Measurements from ENCODE around the gene PKMYT1.

DNA sequence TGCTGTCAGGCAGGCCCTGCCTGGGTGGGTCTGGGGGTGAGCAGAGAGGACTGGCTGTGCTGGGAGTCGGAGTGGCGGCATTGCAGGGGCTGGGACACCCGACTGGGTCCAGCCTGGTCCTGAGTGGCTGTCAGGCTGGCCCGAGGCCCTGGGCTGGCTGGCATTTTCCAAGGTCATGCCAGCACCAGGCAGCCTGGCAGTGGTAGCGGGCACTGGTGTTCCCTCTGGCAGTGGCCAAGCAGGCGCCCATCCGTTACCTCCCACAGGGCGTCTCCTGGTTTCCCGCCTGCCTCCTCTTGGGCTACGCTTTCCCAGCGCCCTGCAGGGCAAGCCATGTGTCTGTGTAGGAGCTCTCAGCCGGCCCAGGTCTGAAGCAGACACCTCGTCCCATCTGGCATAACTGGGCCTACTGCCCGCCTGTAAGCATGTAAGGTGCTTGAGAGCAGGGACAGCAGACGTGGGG, 5.7 kb upstream of the PKMYT1 start:
- TF ChIP-seq, protein P1, sequence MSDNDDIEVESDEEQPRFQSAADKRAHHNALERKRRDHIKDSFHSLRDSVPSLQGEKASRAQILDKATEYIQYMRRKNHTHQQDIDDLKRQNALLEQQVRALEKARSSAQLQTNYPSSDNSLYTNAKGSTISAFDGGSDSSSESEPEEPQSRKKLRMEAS (IDR thresholded peaks at IDR 0.05): no peak
- TF ChIP-seq POLR2A (IDR thresholded peaks at IDR 0.05; ENCODE audit: low read length) (no peak), ESRRA (IDR thresholded peaks at IDR 0.05; ENCODE audit: borderline replicate concordance, low read length) (no peak), MYC (IDR thresholded peaks at IDR 0.05; ENCODE audit: borderline replicate concordance, low read length) (no peak), KDM1A (IDR thresholded peaks at IDR 0.05; ENCODE audit: low read depth) (no peak), SMC3 (IDR thresholded peaks at IDR 0.05) (no peak)
- TF ChIP-seq, protein P2, sequence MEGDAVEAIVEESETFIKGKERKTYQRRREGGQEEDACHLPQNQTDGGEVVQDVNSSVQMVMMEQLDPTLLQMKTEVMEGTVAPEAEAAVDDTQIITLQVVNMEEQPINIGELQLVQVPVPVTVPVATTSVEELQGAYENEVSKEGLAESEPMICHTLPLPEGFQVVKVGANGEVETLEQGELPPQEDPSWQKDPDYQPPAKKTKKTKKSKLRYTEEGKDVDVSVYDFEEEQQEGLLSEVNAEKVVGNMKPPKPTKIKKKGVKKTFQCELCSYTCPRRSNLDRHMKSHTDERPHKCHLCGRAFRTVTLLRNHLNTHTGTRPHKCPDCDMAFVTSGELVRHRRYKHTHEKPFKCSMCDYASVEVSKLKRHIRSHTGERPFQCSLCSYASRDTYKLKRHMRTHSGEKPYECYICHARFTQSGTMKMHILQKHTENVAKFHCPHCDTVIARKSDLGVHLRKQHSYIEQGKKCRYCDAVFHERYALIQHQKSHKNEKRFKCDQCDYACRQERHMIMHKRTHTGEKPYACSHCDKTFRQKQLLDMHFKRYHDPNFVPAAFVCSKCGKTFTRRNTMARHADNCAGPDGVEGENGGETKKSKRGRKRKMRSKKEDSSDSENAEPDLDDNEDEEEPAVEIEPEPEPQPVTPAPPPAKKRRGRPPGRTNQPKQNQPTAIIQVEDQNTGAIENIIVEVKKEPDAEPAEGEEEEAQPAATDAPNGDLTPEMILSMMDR (IDR thresholded peaks at IDR 0.05): no peak
- TF ChIP-seq, protein P3, sequence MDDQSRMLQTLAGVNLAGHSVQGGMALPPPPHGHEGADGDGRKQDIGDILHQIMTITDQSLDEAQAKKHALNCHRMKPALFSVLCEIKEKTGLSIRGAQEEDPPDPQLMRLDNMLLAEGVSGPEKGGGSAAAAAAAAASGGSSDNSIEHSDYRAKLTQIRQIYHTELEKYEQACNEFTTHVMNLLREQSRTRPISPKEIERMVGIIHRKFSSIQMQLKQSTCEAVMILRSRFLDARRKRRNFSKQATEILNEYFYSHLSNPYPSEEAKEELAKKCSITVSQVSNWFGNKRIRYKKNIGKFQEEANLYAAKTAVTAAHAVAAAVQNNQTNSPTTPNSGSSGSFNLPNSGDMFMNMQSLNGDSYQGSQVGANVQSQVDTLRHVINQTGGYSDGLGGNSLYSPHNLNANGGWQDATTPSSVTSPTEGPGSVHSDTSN (IDR thresholded peaks at IDR 0.05): no peak

All from A549 (cell line).